Measurements from ENCODE around the gene FEN1. TPM values are rescaled to one million over a fixed set of nuclear protein-coding genes. Genes with fewer than 3 reads are reported as not detected.

Gene FEN1
- total RNA-seq, 1 donor from 2014 or later = 31.3 TPM

DNA sequence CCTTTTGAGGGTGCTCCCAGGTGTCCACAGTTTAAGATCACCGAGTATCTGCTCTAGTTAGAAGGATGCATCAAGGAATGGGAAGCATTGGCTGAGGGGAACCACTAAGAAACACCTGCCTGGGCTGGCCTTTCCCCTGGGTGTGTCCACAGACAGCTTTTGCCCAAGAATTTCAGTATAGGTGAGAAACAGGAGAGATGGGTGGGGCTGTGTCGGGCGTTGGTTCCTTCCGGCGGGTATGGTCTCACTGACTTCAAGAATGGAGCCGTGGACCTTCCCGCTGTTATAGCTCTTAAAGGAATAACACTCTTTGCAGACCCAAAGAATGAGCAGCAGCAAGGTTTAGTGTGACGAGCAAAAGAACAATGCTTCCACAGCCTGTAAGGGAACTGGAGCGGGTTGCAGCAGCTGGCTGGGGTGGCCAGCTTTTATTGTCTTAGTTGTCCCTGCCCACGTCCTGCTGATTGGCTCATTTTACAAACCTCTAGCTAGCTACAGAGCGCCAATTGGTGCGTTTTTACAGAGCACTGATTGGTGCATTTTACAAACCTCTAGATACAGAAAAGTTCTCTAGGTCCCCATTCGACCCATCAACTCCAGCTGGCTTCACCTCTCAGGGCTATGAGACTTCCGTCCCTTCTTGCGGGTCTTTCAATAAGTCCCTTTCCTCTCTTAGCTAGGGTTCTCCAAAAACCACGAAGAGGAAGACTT, 21.7 kb downstream of the FEN1 start:
- Histone ChIP-seq H3K36me3 (ENCODE audit: control insufficient read depth, insufficient read depth, low read length) (peaks cover 8% of the 10 kb centered on the region), H3K27me3 (ENCODE audit: control insufficient read depth, insufficient read depth, low read length) (no peaks in the 10 kb centered on the region), H3K4me3 (ENCODE audit: low read depth, low read length) (peak overlapping the region; percentile 69)
- TF ChIP-seq, protein P1, sequence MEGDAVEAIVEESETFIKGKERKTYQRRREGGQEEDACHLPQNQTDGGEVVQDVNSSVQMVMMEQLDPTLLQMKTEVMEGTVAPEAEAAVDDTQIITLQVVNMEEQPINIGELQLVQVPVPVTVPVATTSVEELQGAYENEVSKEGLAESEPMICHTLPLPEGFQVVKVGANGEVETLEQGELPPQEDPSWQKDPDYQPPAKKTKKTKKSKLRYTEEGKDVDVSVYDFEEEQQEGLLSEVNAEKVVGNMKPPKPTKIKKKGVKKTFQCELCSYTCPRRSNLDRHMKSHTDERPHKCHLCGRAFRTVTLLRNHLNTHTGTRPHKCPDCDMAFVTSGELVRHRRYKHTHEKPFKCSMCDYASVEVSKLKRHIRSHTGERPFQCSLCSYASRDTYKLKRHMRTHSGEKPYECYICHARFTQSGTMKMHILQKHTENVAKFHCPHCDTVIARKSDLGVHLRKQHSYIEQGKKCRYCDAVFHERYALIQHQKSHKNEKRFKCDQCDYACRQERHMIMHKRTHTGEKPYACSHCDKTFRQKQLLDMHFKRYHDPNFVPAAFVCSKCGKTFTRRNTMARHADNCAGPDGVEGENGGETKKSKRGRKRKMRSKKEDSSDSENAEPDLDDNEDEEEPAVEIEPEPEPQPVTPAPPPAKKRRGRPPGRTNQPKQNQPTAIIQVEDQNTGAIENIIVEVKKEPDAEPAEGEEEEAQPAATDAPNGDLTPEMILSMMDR (IDR thresholded peaks at IDR 0.05; ENCODE audit: insufficient read depth, low read length, poor library complexity, severe bottlenecking) = no peak
- no peak for DNase-seq (ENCODE audit: low read depth)

DNA sequence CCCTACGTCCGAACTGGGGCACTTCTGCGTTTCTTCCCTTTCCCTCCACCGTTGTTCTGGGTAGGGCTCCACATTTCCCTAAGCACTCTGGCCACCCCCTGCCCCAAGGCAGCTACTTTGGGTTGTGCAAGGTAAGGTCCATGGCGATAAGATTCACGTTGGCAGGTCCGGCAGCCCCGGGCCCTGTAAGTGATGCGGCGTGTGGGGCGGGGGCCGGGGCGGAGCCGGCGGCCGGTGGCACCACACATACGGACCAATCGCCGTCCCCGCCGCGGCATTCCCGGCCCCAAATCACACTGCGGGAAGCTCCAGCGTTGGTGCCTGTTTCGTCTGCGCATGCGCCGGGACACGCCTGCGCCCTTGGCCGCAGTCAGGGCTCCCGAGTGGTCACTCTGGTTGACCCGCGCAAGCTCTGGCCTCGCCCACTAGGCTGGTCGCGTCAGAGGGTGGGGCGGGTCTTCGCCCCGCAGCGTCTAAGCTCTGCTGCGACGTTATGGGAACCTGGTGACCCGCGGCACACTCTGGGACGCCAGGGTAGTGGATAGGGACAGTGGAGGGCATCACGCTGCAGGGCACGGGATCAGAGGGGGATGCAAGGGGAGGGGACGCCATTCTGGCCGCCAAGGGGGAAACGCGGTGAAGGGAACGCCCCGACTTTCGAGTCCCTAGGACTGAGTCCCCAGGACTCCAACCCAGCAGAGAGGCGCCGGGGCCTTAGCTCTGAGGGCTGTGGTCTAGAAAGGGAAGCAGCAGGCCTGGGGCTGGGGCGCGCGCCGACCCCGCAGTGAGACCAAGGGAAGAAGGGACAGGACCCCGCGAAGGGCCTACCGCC, 22.5 kb downstream of the FEN1 start:
- DNase-seq (ENCODE audit: low read depth) = peak; percentile 83
- Histone ChIP-seq H3K27me3 (ENCODE audit: control insufficient read depth, insufficient read depth, low read length) (no peaks in the 10 kb centered on the region), H3K36me3 (ENCODE audit: control insufficient read depth, insufficient read depth, low read length) (peaks cover 4% of the 10 kb centered on the region), H3K4me3 (ENCODE audit: low read depth, low read length) (peak overlapping the region; percentile 69)
- TF ChIP-seq, protein P1 (IDR thresholded peaks at IDR 0.05; ENCODE audit: insufficient read depth, low read length, poor library complexity, severe bottlenecking) = no peak

DNA sequence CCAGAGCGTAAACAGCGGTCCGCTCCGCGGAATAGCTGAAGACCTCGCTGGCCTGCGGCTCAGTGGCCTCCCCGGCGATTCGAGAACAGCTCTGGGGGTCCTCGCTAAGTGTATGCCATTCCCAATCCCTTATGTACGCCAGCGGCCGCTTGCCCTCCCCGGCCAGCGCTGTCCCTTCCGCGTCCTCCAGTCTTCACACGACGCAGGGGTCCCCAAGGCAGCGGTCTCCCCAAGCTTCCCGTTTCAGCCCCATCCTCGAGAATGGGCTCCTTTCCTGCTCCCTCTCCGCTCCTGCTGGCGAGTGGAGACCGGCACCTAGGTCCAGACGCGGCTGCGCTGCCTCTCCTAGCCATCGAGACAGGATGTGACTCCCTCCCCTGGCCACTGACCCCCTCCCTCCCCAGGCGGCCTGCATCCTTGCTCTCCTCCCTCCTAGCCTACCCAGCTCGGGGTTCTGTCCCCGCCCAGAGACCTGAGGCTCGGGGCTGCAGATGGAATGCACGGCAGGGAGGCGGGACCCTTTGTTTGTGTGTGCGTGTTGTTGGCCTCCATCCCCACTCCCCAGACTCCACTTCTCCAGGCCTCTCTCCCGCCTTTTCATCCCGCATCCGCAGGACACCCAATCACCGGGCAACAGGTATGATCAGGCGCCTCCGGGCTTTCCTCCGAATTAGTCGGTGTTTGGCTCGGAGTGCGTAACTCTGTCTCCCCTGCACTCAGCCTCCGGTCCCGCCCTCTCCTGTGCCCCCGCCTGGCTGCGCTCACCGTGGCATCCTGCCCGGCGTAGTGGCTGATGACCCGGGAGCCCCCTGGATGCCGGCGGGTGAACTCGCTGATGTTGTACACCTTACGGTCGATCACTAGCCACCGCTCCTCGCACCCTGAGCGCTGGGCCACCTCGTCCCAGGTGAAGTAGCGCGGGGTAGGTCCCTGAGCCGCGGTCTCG, 23.4 kb downstream of the FEN1 start:
- TF ChIP-seq, protein P1 (IDR thresholded peaks at IDR 0.05; ENCODE audit: insufficient read depth, low read length, poor library complexity, severe bottlenecking) = no peak
- H3K4me3 ChIP-seq (ENCODE audit: low read depth, low read length) = peak overlapping the region; percentile 69
- DNase-seq (ENCODE audit: low read depth) = no peak
- H3K36me3 ChIP-seq (ENCODE audit: control insufficient read depth, insufficient read depth, low read length) = peaks cover 4% of the 10 kb centered on the region
- no peaks in the 10 kb centered on the region for H3K27me3 ChIP-seq (ENCODE audit: control insufficient read depth, insufficient read depth, low read length)

DNA sequence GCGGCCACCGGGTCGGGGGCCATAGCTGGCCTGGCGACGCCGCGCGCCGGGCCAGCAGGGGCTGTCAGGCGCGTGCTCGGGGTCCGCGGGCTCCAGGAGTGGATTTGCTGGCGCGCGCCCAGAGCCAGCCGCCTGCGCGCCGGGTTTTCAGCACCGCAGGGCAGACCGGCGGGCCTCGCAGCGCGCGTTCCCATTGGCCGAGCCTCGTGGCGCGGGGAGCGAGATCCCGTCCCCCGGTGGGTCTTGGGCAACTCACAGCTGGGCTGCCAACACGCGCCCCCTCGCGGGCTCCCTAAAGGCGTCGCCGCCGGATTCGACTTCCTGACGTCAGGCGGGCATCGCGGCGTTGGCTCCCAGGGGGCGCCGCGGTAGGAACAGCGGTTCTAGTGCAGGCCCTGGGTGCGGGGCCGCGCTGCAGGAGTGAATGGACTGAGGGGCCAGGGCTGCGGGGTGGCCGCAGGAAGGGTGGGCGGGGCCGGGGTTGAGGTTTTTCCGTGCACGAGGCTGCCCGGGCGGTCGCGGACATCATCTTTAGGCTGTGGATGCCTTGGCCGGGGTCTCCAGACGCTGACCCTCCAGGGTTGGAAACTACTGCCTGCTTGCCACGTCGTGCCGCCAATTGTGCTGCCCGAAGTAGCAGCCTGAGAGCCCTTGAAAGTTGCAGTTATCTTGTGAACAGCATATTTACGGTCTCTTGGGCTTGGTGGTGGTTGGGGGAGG, 24.2 kb downstream of the FEN1 start, which contains the start of gene FADS1:
TSS of gene FADS1 (minus strand) at position 268 of the 720 bp plus-strand sequence. CDS start at position 194, 74 bp downstream.
- TF ChIP-seq, protein P1 (IDR thresholded peaks at IDR 0.05; ENCODE audit: insufficient read depth, low read length, poor library complexity, severe bottlenecking) = peak; percentile 78
- H3K27me3 ChIP-seq (ENCODE audit: control insufficient read depth, insufficient read depth, low read length) = no peaks in the 10 kb centered on the region
- peak; percentile 73 for DNase-seq (ENCODE audit: low read depth)
- peaks cover 4% of the 10 kb centered on the region for H3K36me3 ChIP-seq (ENCODE audit: control insufficient read depth, insufficient read depth, low read length)
- peak within 1 kb of the TSS; percentile 69 for H3K4me3 ChIP-seq (ENCODE audit: low read depth, low read length)
